Mesenchymal stem cell (in vitro differentiated cells and primary cell): Measurements from ENCODE around the gene TMEM167B.

Source experiments
- DNase-seq: peaks from one replicate; pipeline ENCODE4 v3.0.0-alpha.2; 2013
- H2AFZ ChIP-seq: one replicate; pipeline ENCODE4 v1.6.1; 2013; ENCODE audit warnings: low read depth, mild to moderate bottlenecking, control low read depth, inconsistent platforms, low read length, moderate library complexity
- H2AK5ac ChIP-seq: 2 replicates; pipeline ENCODE4 v1.6.1; 2013; ENCODE audit warnings: low read length, moderate library complexity, mild to moderate bottlenecking, inconsistent platforms; ENCODE audit not compliant: severe bottlenecking
- H2BK120ac ChIP-seq: one replicate; pipeline ENCODE4 v1.6.1; 2013; ENCODE audit warnings: low read depth, mild to moderate bottlenecking, inconsistent platforms, low read length, moderate library complexity
- H2BK12ac ChIP-seq, 2 experiments: one replicate each; pipeline ENCODE4 v1.6.1; 2013; ENCODE audit warnings: inconsistent platforms in 2 of 2, low read length in 2 of 2, mild to moderate bottlenecking in 2 of 2, moderate library complexity in 2 of 2, control low read depth in 1 of 2
- H2BK15ac ChIP-seq: one replicate; pipeline ENCODE4 v1.6.1; 2013; ENCODE audit warnings: mild to moderate bottlenecking, low read depth, inconsistent platforms; ENCODE audit not compliant: poor library complexity, severe bottlenecking
- H2BK5ac ChIP-seq: 2 replicates; pipeline ENCODE4 v1.6.1; 2013; ENCODE audit warnings: low read depth, mild to moderate bottlenecking, low read length, control low read depth, inconsistent platforms; ENCODE audit not compliant: poor library complexity, severe bottlenecking
- H3K14ac ChIP-seq, 2 experiments: one replicate each; pipeline ENCODE4 v1.6.1; 2013; ENCODE audit warnings: inconsistent platforms in 2 of 2, low read length in 2 of 2, control low read depth in 1 of 2, mild to moderate bottlenecking in 1 of 2, moderate library complexity in 1 of 2
- H3K18ac ChIP-seq, 2 experiments: one replicate each; pipeline ENCODE4 v1.6.1; 2013; ENCODE audit warnings: inconsistent platforms in 2 of 2, low read length in 2 of 2, control low read depth in 1 of 2, low read depth in 1 of 2, mild to moderate bottlenecking in 1 of 2
- H3K23ac ChIP-seq, 2 experiments: one replicate each; pipeline ENCODE4 v1.6.1; 2013; ENCODE audit warnings: inconsistent platforms in 2 of 2, low read length in 2 of 2, mild to moderate bottlenecking in 2 of 2, moderate library complexity in 2 of 2, control low read depth in 1 of 2
- H3K27ac ChIP-seq: 2 replicates; pipeline ENCODE4 v1.5.1; 2013; ENCODE audit warnings: mild to moderate bottlenecking, moderate library complexity, low read length, control low read depth, inconsistent platforms; ENCODE audit not compliant: poor library complexity, severe bottlenecking
- H3K27me3 ChIP-seq, 2 experiments: 2 replicates each; pipeline versions ENCODE4 v1.6.1 to v1.7.0; 2013; ENCODE audit warnings: low read length in 2 of 2, mild to moderate bottlenecking in 2 of 2, moderate library complexity in 2 of 2, control low read depth in 1 of 2, inconsistent platforms in 1 of 2; ENCODE audit not compliant: control insufficient read depth in 1 of 2, insufficient read depth in 1 of 2
- H3K36me3 ChIP-seq, 2 experiments: 2 replicates each; pipeline versions ENCODE4 v1.6.1 to v1.7.0; 2013; ENCODE audit warnings: low read length in 2 of 2, control low read depth in 1 of 2, inconsistent platforms in 1 of 2, low read depth in 1 of 2, mild to moderate bottlenecking in 1 of 2; ENCODE audit not compliant: insufficient read depth in 2 of 2, control insufficient read depth in 1 of 2
- H3K4ac ChIP-seq, 2 experiments: one replicate each; pipeline ENCODE4 v1.6.1; 2013; ENCODE audit warnings: inconsistent platforms in 2 of 2, low read length in 2 of 2, mild to moderate bottlenecking in 2 of 2, moderate library complexity in 2 of 2, control low read depth in 1 of 2, low read depth in 1 of 2
- H3K4me1 ChIP-seq: 2 replicates; pipeline ENCODE4 v1.6.1; 2013; ENCODE audit warnings: low read depth, low read length, control low read depth; ENCODE audit not compliant: control insufficient read depth, insufficient read depth
- H3K4me2 ChIP-seq: 2 replicates; pipeline ENCODE4 v1.6.1; 2013; ENCODE audit warnings: low read length, mild to moderate bottlenecking, inconsistent platforms; ENCODE audit not compliant: poor library complexity, severe bottlenecking
- H3K4me3 ChIP-seq, 2 experiments: 2 replicates each; pipeline versions ENCODE4 v1.5.1 to v1.7.0; 2013; ENCODE audit warnings: low read length in 2 of 2, mild to moderate bottlenecking in 2 of 2, control low read depth in 1 of 2, low read depth in 1 of 2; ENCODE audit not compliant: insufficient read depth in 1 of 2
- H3K79me1 ChIP-seq: replicated peaks from 2 replicates; pipeline ENCODE4 v1.6.1; 2013; ENCODE audit warnings: mild to moderate bottlenecking, control low read depth, low read length, inconsistent platforms; ENCODE audit not compliant: poor library complexity, severe bottlenecking
- H3K9ac ChIP-seq: 2 replicates; pipeline ENCODE4 v1.7.0; 2013; ENCODE audit warnings: mild to moderate bottlenecking, low read length, moderate library complexity
- H3K9me3 ChIP-seq: 2 replicates; pipeline ENCODE4 v1.7.0; 2013; ENCODE audit warnings: mild to moderate bottlenecking, low read length; ENCODE audit not compliant: control insufficient read depth
- H4K8ac ChIP-seq: one replicate; pipeline ENCODE4 v1.6.1; 2013; ENCODE audit warnings: inconsistent platforms, mild to moderate bottlenecking, low read length, moderate library complexity
- H4K91ac ChIP-seq: one replicate; pipeline ENCODE4 v1.6.1; 2013; ENCODE audit warnings: mild to moderate bottlenecking, low read length, inconsistent platforms
- WGBS: methylation state at CpG from one replicate; pipeline ENCODE4 v1.1.7; 2013; ENCODE audit warnings: mixed read lengths; 5-methylcytosine and 5-hydroxymethylcytosine counted together

TMEM167B gene

DNA sequence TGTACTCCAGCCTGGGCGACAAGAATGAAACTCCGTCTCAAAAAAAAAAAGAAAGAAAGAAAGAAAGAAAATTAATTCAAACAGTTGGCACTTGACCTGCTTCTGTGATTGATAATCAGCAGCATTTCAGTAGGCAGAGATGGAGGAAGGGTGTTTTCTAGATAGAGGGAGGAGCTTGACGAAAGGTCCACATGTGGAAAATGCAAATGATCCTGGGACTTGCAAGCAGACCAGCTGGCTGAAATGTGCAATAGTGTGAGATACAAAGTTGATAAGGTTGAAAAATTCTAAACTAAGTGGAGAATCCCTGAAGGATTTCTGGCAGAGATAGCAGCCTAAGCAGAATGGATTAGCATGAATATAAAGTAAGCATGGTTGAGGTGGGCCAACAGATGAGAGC, 27.5 kb downstream of the TMEM167B start:
- Histone ChIP-seq H2BK5ac (no peak overlapping the region), H3K27me3 (peaks cover 13 to 36% of the 10 kb centered on the region in 2 experiments), H3K23ac (no peak overlapping the region), H3K9me3 (no peaks in the 10 kb centered on the region), H2BK120ac (no peak overlapping the region), H3K36me3 (no peaks in the 10 kb centered on the region), H3K9ac (no peak overlapping the region), H3K14ac (no peak overlapping the region), H3K79me1 (no peaks in the 10 kb centered on the region), H3K4me3 (no peak overlapping the region), H2BK12ac (no peak overlapping the region), H2BK15ac (no peak overlapping the region), H3K27ac (no peak overlapping the region), H3K18ac (no peak overlapping the region), H2AK5ac (no peak overlapping the region), H3K4me1 (peaks cover 11% of the 10 kb centered on the region), H2AFZ (no peak overlapping the region), H4K8ac (no peak overlapping the region), H4K91ac (no peak overlapping the region), H3K4ac (no peak overlapping the region), H3K4me2 (no peak overlapping the region)
- DNase-seq, result no peak
- WGBS, result 97% methylated on average over 3 of the region's 3 CpGs

DNA sequence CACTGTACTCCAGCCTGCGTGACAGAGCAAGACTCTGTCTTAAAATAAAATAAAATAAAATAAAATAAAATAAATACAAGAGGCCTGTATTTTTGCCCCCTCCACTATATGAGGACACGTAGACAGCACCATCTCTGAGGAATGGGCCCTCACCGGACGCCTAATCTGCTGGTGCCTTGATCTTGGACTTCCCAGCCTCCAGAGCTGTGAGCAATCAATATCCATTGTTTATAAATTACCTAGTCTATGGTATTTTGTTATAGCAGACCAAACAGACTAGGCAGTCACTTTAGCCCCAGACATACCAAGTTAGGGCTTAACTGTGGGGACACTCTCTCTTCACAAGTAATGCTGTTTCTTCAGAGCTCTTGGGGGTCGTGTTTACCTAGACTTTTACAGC, 29.8 kb downstream of the TMEM167B start:
- Histone ChIP-seq H3K4me2 (no peak overlapping the region), H3K4me1 (no peaks in the 10 kb centered on the region), H3K79me1 (no peaks in the 10 kb centered on the region), H4K8ac (no peak overlapping the region), H3K9me3 (no peaks in the 10 kb centered on the region), H3K23ac (no peak overlapping the region), H2BK15ac (no peak overlapping the region), H2AFZ (no peak overlapping the region), H2BK120ac (no peak overlapping the region), H3K27me3 (peaks cover 0 to 17% of the 10 kb centered on the region in 2 experiments), H3K4me3 (no peak overlapping the region), H3K27ac (no peak overlapping the region), H2AK5ac (no peak overlapping the region), H3K14ac (no peak overlapping the region), H3K9ac (no peak overlapping the region), H3K36me3 (no peaks in the 10 kb centered on the region), H3K4ac (no peak overlapping the region), H2BK12ac (no peak overlapping the region), H3K18ac (no peak overlapping the region), H2BK5ac (no peak overlapping the region), H4K91ac (no peak overlapping the region)
- DNase-seq, result no peak
- WGBS, result 91% methylated on average over 5 of the region's 5 CpGs

DNA sequence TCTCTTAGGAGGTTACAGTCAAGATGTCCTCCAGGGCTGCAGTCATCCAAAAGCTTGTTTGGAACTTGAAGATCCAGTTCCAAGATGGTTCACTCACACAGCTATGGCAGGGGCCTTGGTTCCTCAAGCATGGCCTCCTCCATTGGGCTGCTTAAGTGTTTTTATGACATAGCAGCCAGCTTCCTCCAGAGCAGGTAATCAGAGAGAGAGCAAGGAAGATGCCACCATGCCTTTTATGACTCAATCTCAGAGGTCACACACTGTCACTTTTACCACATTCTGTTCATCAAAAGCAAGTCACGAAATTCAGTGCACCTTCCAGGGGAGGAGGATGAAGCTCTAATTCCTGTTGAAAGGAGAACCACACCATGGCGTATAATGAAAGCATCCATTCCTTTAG, 40.5 kb downstream of the TMEM167B start:
- Histone ChIP-seq H3K4me1 (peaks cover 2% of the 10 kb centered on the region), H3K9me3 (no peaks in the 10 kb centered on the region), H2AK5ac (no peak overlapping the region), H3K4me2 (no peak overlapping the region), H3K4ac (no peak overlapping the region), H3K18ac (no peak overlapping the region), H2BK5ac (no peak overlapping the region), H3K27me3 (no peaks in the 10 kb centered on the region), H3K14ac (no peak overlapping the region), H3K27ac (no peak overlapping the region), H3K9ac (no peak overlapping the region), H3K79me1 (no peaks in the 10 kb centered on the region), H3K4me3 (no peak overlapping the region), H4K8ac (no peak overlapping the region), H3K23ac (no peak overlapping the region), H2BK12ac (no peak overlapping the region), H2BK120ac (no peak overlapping the region), H3K36me3 (no peaks in the 10 kb centered on the region), H2AFZ (no peak overlapping the region), H4K91ac (no peak overlapping the region), H2BK15ac (no peak overlapping the region)
- 67% methylated on average over 2 of the region's 2 CpGs for WGBS
- DNase-seq, result no peak

DNA sequence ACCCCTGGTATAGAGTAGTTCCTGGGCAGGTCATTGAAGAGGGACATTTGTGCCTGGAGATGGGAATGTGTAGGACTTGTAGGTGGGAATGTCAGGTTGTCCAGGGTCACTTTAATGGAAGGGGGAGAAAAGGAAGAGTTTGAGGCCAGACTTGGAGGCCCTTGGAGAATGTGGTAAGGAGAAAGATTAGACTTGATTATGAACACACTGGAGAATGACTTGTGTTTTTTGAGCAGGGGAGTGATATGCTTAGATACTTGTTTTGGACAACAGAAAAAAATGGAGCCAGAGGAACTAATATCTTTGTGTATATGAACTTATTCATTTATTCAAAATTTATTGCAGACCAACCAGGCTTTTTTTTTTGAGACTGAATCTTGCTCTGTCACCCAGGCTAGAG, 41.2 kb downstream of the TMEM167B start:
- no peak overlapping the region for H3K14ac ChIP-seq
- no peaks in the 10 kb centered on the region for H3K27me3 ChIP-seq
- DNase-seq, result no peak
- H3K18ac ChIP-seq, result no peak overlapping the region
- no peak overlapping the region for H2BK120ac ChIP-seq
- H4K91ac ChIP-seq, result no peak overlapping the region
- no peaks in the 10 kb centered on the region for H3K36me3 ChIP-seq
- H3K9me3 ChIP-seq, result no peaks in the 10 kb centered on the region
- H2AFZ ChIP-seq, result no peak overlapping the region
- H3K4me2 ChIP-seq, result no peak overlapping the region
- H2BK12ac ChIP-seq, result no peak overlapping the region
- H2BK15ac ChIP-seq, result no peak overlapping the region
- no peak overlapping the region for H4K8ac ChIP-seq
- H3K4me1 ChIP-seq, result no peaks in the 10 kb centered on the region
- H3K27ac ChIP-seq, result no peak overlapping the region
- H3K9ac ChIP-seq, result no peak overlapping the region
- H3K23ac ChIP-seq, result no peak overlapping the region
- H3K4me3 ChIP-seq, result no peak overlapping the region
- H3K4ac ChIP-seq, result no peak overlapping the region
- no peak overlapping the region for H2AK5ac ChIP-seq
- H2BK5ac ChIP-seq, result no peak overlapping the region
- H3K79me1 ChIP-seq, result no peaks in the 10 kb centered on the region
